Activated CD8-positive, alpha-beta memory T cell treated with anti-CD3 and anti-CD28 coated beads for 24 hours (primary cell): ENCODE results near the gene CHMP1B.
"Not testable (repeated sequence)": the region's sequence is repeated elsewhere in the genome, so short reads cannot be mapped to it uniquely, and the experiment has no call there.

Experiments used
- DNase-seq: peaks from one replicate; pipeline ENCODE4 v3.0.0-alpha.2; 2020

The CHMP1B gene

GRCh38 chr18:11872479-11873136 is 21.4 kb downstream of the CHMP1B start:
- no peak for DNase-seq

- DNase-seq: no peak
Measured at GRCh38 chr18:11873670-11874340, 22.6 kb downstream of the CHMP1B start.

- DNase-seq: no peak
Measured at GRCh38 chr18:11874676-11875075, 23.5 kb downstream of the CHMP1B start.

- no peak for DNase-seq
Measured at GRCh38 chr18:11877497-11878135, 26.4 kb downstream of the CHMP1B start.

- no peak for DNase-seq
Measured at GRCh38 chr18:11880586-11881304, 29.5 kb downstream of the CHMP1B start.

- DNase-seq: no peak
Measured at GRCh38 chr18:11882636-11883035, 31.4 kb downstream of the CHMP1B start.

- DNase-seq: no peak
Measured at GRCh38 chr18:11883153-11883552, 31.9 kb downstream of the CHMP1B start.

GRCh38 chr18:11884396-11885030 is 33.3 kb downstream of the CHMP1B start:
- no peak for DNase-seq

GRCh38 chr18:11885278-11885947 is 34.2 kb downstream of the CHMP1B start:
- DNase-seq: no peak

- no peak for DNase-seq
Measured at GRCh38 chr18:11886577-11887110, 35.4 kb downstream of the CHMP1B start.

- DNase-seq: no peak
Measured at GRCh38 chr18:11887328-11888128, 36.3 kb downstream of the CHMP1B start.

- no peak for DNase-seq
Measured at GRCh38 chr18:11888726-11889125, 37.5 kb downstream of the CHMP1B start.

- DNase-seq: no peak
Measured at GRCh38 chr18:11889284-11889683, 38.1 kb downstream of the CHMP1B start.

GRCh38 chr18:11891737-11892136 is 40.5 kb downstream of the CHMP1B start:
- DNase-seq: no peak

GRCh38 chr18:11892438-11892837 is 41.2 kb downstream of the CHMP1B start:
- DNase-seq: not testable (repeated sequence)

GRCh38 chr18:11897781-11898180 is 46.6 kb downstream of the CHMP1B start:
- DNase-seq: no peak

- no peak for DNase-seq
Measured at GRCh38 chr18:11899063-11899462, 47.9 kb downstream of the CHMP1B start.

GRCh38 chr18:11901826-11902438 is 50.7 kb downstream of the CHMP1B start:
- DNase-seq: no peak

- no peak for DNase-seq
Measured at GRCh38 chr18:11902522-11903292, 51.5 kb downstream of the CHMP1B start.
